Caco-2 (cell line): Measurements from ENCODE around the gene CCIN. TPM values are rescaled to one million over a fixed set of nuclear protein-coding genes. Genes with fewer than 3 reads are reported as not detected.

Experiments
- BruUV-seq: library from RNA; stranded (reverse); fragments of 400-500 nt; replicated peaks from 2 replicates; lab custom pipeline; 2021; lab: Mats Ljungman, UMichigan
- CTCF ChIA-PET: fragments of 300-600 bp; sonication (Branson Sonifier 250); formaldehyde crosslinking; loops from one replicate; lab custom pipeline; 2022; ENCODE audit warnings: antibody characterized with exemption; lab: Charles Lee
- POLR2A ChIA-PET: fragments of 300-600 bp; sonication (Branson Sonifier 250); formaldehyde crosslinking; loops from one replicate; lab custom pipeline; 2022; ENCODE audit warnings: antibody characterized with exemption; lab: Charles Lee
- DNase-seq, 2 experiments: peaks; one replicate each; pipeline versions ENCODE4 v3.0.0 to v3.0.0-alpha.2; 2020 to 2022
- H3K27me3 ChIP-seq: replicated peaks from 2 replicates; pipeline ENCODE4 v1.6.0; 2011; ENCODE audit warnings: low read length; ENCODE audit not compliant: control insufficient read depth, insufficient read depth
- H3K36me3 ChIP-seq: 2 replicates; pipeline ENCODE4 v1.5.1; 2011; ENCODE audit warnings: low read length; ENCODE audit not compliant: control insufficient read depth, insufficient read depth
- H3K4me1 ChIP-seq: fragments of 250-450 bp; sonication (Bioruptor Pico); 2 replicates; pipeline ENCODE4 v1.5.1; 2020; ENCODE audit warnings: mild to moderate bottlenecking
- H3K4me3 ChIP-seq: 2 replicates; pipeline ENCODE4 v1.5.1; 2011; ENCODE audit warnings: low read depth, mild to moderate bottlenecking, control low read depth, low read length
- H3K9me3 ChIP-seq: fragments of 250-450 bp; sonication (Bioruptor Pico); 2 replicates; pipeline ENCODE4 v1.5.1; 2020; ENCODE audit warnings: mild to moderate bottlenecking, moderate library complexity
- H3K27ac Mint-ChIP-seq: one replicate; pipeline ENCODE4 v1.8.0; 2022; ENCODE audit warnings: mixed read lengths; ENCODE audit not compliant: unreplicated experiment
- H3K27me3 Mint-ChIP-seq: one replicate; pipeline ENCODE4 v1.8.0; 2022; ENCODE audit warnings: mixed read lengths; ENCODE audit not compliant: insufficient read depth, unreplicated experiment
- H3K36me3 Mint-ChIP-seq: one replicate; pipeline ENCODE4 v1.8.0; 2022; ENCODE audit warnings: mild to moderate bottlenecking, mixed read lengths; ENCODE audit not compliant: insufficient read depth, unreplicated experiment
- H3K4me1 Mint-ChIP-seq: one replicate; pipeline ENCODE4 v1.8.0; 2022; ENCODE audit warnings: low read depth, mixed read lengths; ENCODE audit not compliant: unreplicated experiment
- H3K4me3 Mint-ChIP-seq: one replicate; pipeline ENCODE4 v1.8.0; 2022; ENCODE audit warnings: mild to moderate bottlenecking, moderate library complexity, mixed read lengths; ENCODE audit not compliant: unreplicated experiment
- H3K9me3 Mint-ChIP-seq: one replicate; pipeline ENCODE4 v1.8.0; 2022; ENCODE audit warnings: mixed read lengths; ENCODE audit not compliant: unreplicated experiment
- intact Hi-C: fragments of 100-400 bp; cut with micrococcal nuclease; formaldehyde crosslinking; loops from one replicate; pipeline ENCODE4 v1.10.0; 2022; ENCODE audit not compliant: unreplicated experiment
- total RNA-seq: library from RNA; stranded (reverse); gene quantifications from 2 replicates; pipeline ENCODE4 v1.2.3, GENCODE V29; 2022
- TF ChIP-seq, protein P1 (sequence below), 2 experiments: fragments of 200-600 bp in 1 of 2; IDR thresholded peaks; 1 replicate in 1 of 2; 2 replicates in 1 of 2; pipeline versions ENCODE4 v1.5.1 to v1.8.0; 2011 to 2022; ENCODE audit warnings: antibody characterized with exemption in 1 of 2, control low read depth in 1 of 2, inconsistent platforms in 1 of 2, low read depth in 1 of 2, low read length in 1 of 2, mild to moderate bottlenecking in 1 of 2, moderate library complexity in 1 of 2; ENCODE audit not compliant: insufficient read depth in 1 of 2, severe bottlenecking in 1 of 2, unreplicated experiment in 1 of 2

Gene CCIN
- total RNA-seq, 1 experiment from 2014 or later = not detected

DNA sequence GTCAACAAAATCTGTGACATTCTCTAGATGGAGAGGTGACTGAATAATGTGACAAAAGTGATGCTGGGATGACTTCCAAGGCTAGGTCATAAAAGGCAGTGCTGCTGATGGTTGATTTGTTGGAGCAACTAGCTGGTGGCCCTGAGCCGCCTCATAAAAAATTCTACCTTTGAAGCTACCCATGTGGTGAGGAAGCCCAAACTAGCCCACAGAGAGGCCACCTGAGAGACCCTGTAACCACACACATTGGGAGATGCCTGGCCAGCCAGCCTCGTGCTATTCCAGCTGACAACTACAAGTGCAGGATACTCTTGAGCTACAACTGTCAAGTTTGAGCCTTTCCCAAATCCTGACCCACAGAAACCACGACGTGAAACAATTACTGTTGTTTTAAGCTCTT lies 44.2 kb downstream of the CCIN start:
- ChIA-PET POLR2A (no interaction called here), CTCF (no interaction called here)
- Mint-ChIP-seq H3K27ac (no peak overlapping the region), H3K9me3 (no peaks in the 10 kb centered on the region), H3K4me3 (no peak overlapping the region), H3K27me3 (no peaks in the 10 kb centered on the region), H3K4me1 (peaks cover 4% of the 10 kb centered on the region), H3K36me3 (peaks cover 70% of the 10 kb centered on the region)
- Histone ChIP-seq H3K4me1 (no peaks in the 10 kb centered on the region), H3K9me3 (no peaks in the 10 kb centered on the region), H3K27me3 (no peaks in the 10 kb centered on the region), H3K36me3 (peaks cover 7% of the 10 kb centered on the region), H3K4me3 (no peak overlapping the region)
- no peak for DNase-seq
- no TSS peak for BruUV-seq
- TF ChIP-seq, protein P1, sequence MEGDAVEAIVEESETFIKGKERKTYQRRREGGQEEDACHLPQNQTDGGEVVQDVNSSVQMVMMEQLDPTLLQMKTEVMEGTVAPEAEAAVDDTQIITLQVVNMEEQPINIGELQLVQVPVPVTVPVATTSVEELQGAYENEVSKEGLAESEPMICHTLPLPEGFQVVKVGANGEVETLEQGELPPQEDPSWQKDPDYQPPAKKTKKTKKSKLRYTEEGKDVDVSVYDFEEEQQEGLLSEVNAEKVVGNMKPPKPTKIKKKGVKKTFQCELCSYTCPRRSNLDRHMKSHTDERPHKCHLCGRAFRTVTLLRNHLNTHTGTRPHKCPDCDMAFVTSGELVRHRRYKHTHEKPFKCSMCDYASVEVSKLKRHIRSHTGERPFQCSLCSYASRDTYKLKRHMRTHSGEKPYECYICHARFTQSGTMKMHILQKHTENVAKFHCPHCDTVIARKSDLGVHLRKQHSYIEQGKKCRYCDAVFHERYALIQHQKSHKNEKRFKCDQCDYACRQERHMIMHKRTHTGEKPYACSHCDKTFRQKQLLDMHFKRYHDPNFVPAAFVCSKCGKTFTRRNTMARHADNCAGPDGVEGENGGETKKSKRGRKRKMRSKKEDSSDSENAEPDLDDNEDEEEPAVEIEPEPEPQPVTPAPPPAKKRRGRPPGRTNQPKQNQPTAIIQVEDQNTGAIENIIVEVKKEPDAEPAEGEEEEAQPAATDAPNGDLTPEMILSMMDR (IDR thresholded peaks at IDR 0.05; ENCODE audit: insufficient read depth in 1 of 2, low read depth in 1 of 2, low read length in 1 of 2, severe bottlenecking in 1 of 2, unreplicated experiment in 1 of 2) = no peak
- intact Hi-C loops = no loop called here

DNA sequence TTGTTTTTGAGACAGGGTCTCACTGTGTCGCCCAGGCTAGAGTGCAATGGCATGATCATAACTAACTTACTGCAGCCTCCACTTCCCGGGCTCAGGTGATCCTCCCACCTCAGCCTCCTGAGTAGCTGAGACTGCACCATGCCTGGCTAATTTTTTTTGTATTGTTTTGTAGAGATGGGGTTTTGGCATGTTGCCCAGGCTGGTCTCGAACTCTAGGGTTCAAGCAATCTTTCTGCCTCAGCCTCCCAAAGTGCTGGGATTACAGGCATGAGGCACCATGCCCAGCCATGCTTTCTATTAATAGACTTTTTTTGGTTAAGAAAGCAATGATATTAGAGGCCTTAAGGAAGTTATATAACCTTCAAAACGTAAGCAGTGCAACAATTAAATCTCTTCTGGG lies 44.8 kb downstream of the CCIN start:
- CTCF ChIA-PET = no interaction called here
- TF ChIP-seq, protein P1 (IDR thresholded peaks at IDR 0.05; ENCODE audit: insufficient read depth in 1 of 2, low read depth in 1 of 2, low read length in 1 of 2, severe bottlenecking in 1 of 2, unreplicated experiment in 1 of 2) = no peak
- peaks cover 7% of the 10 kb centered on the region for H3K36me3 ChIP-seq
- peaks cover 70% of the 10 kb centered on the region for H3K36me3 Mint-ChIP-seq
- no TSS peak for BruUV-seq
- H3K9me3 Mint-ChIP-seq = no peaks in the 10 kb centered on the region
- H3K4me1 Mint-ChIP-seq = peaks cover 4% of the 10 kb centered on the region
- POLR2A ChIA-PET = no interaction called here
- H3K27me3 ChIP-seq = no peaks in the 10 kb centered on the region
- intact Hi-C loops = no loop called here
- H3K4me3 ChIP-seq = no peak overlapping the region
- no peaks in the 10 kb centered on the region for H3K27me3 Mint-ChIP-seq
- no peak overlapping the region for H3K27ac Mint-ChIP-seq
- no peak overlapping the region for H3K4me3 Mint-ChIP-seq
- no peaks in the 10 kb centered on the region for H3K4me1 ChIP-seq
- no peak for DNase-seq
- no peaks in the 10 kb centered on the region for H3K9me3 ChIP-seq

DNA sequence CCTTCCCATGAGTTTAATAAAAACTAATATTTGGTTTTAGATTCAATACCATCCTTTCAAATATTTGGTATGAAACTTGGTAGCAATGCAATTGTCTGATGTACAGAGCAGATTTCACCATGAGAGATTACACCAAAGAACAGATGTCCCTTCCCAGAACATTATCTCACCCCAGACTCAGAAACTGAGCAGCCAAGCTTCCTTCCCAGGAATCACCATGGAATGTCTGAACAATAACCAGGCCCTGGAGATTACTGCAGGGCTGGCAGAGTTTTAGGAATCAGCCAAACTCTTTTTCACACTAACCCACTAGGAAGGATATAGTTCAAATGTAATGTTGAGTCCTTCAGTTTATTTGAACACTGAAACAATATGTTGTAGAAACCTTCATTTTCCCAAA lies 45.4 kb downstream of the CCIN start:
- BruUV-seq = no TSS peak
- Histone ChIP-seq H3K27me3 (no peaks in the 10 kb centered on the region), H3K4me1 (no peaks in the 10 kb centered on the region), H3K36me3 (peaks cover 7% of the 10 kb centered on the region), H3K4me3 (no peak overlapping the region), H3K9me3 (no peaks in the 10 kb centered on the region)
- H3K9me3 Mint-ChIP-seq = no peaks in the 10 kb centered on the region
- H3K27me3 Mint-ChIP-seq = no peaks in the 10 kb centered on the region
- peaks cover 4% of the 10 kb centered on the region for H3K4me1 Mint-ChIP-seq
- H3K4me3 Mint-ChIP-seq = no peak overlapping the region
- DNase-seq = no peak
- ChIA-PET CTCF (no interaction called here), POLR2A (no interaction called here)
- no peak overlapping the region for H3K27ac Mint-ChIP-seq
- intact Hi-C loops = no loop called here
- TF ChIP-seq, protein P1 (IDR thresholded peaks at IDR 0.05; ENCODE audit: insufficient read depth in 1 of 2, low read depth in 1 of 2, low read length in 1 of 2, severe bottlenecking in 1 of 2, unreplicated experiment in 1 of 2) = no peak
- H3K36me3 Mint-ChIP-seq = peaks cover 70% of the 10 kb centered on the region
